ENCODE data around the gene CXXC5. TPM values are rescaled to one million over a fixed set of nuclear protein-coding genes. Genes with fewer than 3 reads are reported as not detected.

Gene CXXC5
- total and polyA plus RNA-seq, 9 of the 15 experiments (the other 6 are each of a cell fraction or from before 2014, with no cell fraction given), result 1.9 to 123 (median 45.8) TPM

- TF ChIP-seq CLOCK (CRISPR knock-in tag; IDR thresholded peaks at IDR 0.05; ENCODE audit: borderline replicate concordance) (no peak), MECOM (CRISPR knock-in tag; IDR thresholded peaks at IDR 0.05) (no peak), ZNF174 (CRISPR knock-in tag; IDR thresholded peaks at IDR 0.05) (no peak), THRAP3 (IDR thresholded peaks at IDR 0.05; ENCODE audit: borderline replicate concordance) (peak; percentile 55; the same call in 1 of the 2 replicates), GTF2B (IDR thresholded peaks at IDR 0.05; ENCODE audit: extremely low read depth, insufficient read length) (no peak), PREB (CRISPR knock-in tag; IDR thresholded peaks at IDR 0.05) (no peak), ZEB2 (IDR thresholded peaks at IDR 0.05) (no peak), ESRRB (CRISPR knock-in tag; IDR thresholded peaks at IDR 0.05; ENCODE audit: borderline replicate concordance) (no peak), POLR2G (IDR thresholded peaks at IDR 0.05; ENCODE audit: low read depth, low read length) (no peak), ZNF445 (CRISPR knock-in tag; IDR thresholded peaks at IDR 0.05; ENCODE audit: low read depth) (no peak), EGR1 (conservative IDR thresholded peaks at IDR 0.05) (peak; percentile 80), PKNOX1 (IDR thresholded peaks at IDR 0.05) (0 out of 2 replicates have a peak, but pooled peaks have one; percentile 19), PHF21A (IDR thresholded peaks at IDR 0.05; ENCODE audit: borderline replicate concordance, low read depth) (no peak), FOXP1 (CRISPR knock-in tag; IDR thresholded peaks at IDR 0.05) (peak; percentile 65; the same call in 1 of the 2 replicates), SOX6 (IDR thresholded peaks at IDR 0.05) (no peak), ZNF444 (CRISPR knock-in tag; IDR thresholded peaks at IDR 0.05) (no peak), HOXB6 (CRISPR knock-in tag; IDR thresholded peaks at IDR 0.05; ENCODE audit: borderline replicate concordance) (no peak), TEAD4 (IDR thresholded peaks at IDR 0.05; ENCODE audit: low read length) (no peak), TEAD4 (CRISPR knock-in tag; IDR thresholded peaks at IDR 0.05; ENCODE audit: borderline replicate concordance) (peak; percentile 84; the same call in 1 of the 2 replicates), ERF (CRISPR knock-in tag; IDR thresholded peaks at IDR 0.05) (no peak), ZBTB34 (CRISPR knock-in tag; IDR thresholded peaks at IDR 0.05) (no peak), TGIF2 (CRISPR knock-in tag; IDR thresholded peaks at IDR 0.05) (peak; percentile 47; the same call in 1 of the 2 replicates), ZNF282 (CRISPR knock-in tag; IDR thresholded peaks at IDR 0.05) (no peak)
Observed at GRCh38 chr5:139710319-139711066, 62.3 kb downstream of the CXXC5 start (continued).

All from K562 (cell line).